Transverse colon (tissue), 4 donors: ENCODE results near the gene ZNF609. TPM values are rescaled to one million over a fixed set of nuclear protein-coding genes. Genes with fewer than 3 reads are reported as not detected.

Experiments used
- DNase-seq: peaks from one replicate; pipeline ENCODE4 v3.0.0-alpha.2; 2019
- H3K27ac ChIP-seq, 4 donors: fragments of 200-600 bp; sonication (generic); 2 replicates each; pipeline ENCODE4 v1.5.1; 2016 to 2018; ENCODE audit warnings: inconsistent platforms in 4 of 4
- H3K27me3 ChIP-seq: fragments of 200-600 bp; sonication (generic); 2 replicates; pipeline ENCODE4 v1.5.1; 2017; ENCODE audit warnings: inconsistent platforms
- H3K36me3 ChIP-seq, 4 donors: fragments of 200-600 bp; sonication (generic); 2 replicates each; pipeline ENCODE4 v1.5.1; 2017 to 2019; ENCODE audit warnings: inconsistent platforms in 4 of 4
- H3K4me1 ChIP-seq, 4 donors: fragments of 200-600 bp; sonication (generic); 2 replicates each; pipeline ENCODE4 v1.5.1; 2017 to 2020; ENCODE audit warnings: inconsistent platforms in 4 of 4
- H3K4me3 ChIP-seq, 4 donors: fragments of 200-600 bp; sonication (generic); 1 replicate in 1 of 4; 2 replicates in 3 of 4; pipeline versions ENCODE4 v1.5.1 to v1.6.1; 2017 to 2019; ENCODE audit warnings: inconsistent platforms in 4 of 4
- H3K9me3 ChIP-seq, 2 donors: fragments of 200-600 bp; sonication (generic); 2 replicates each; pipeline ENCODE4 v1.5.1; 2017 to 2019; ENCODE audit warnings: inconsistent platforms in 2 of 2
- EP300 ChIP-seq: sonication (generic); formaldehyde crosslinking; IDR thresholded peaks from one replicate; pipeline ENCODE4 v1.6.1; 2017; ENCODE audit warnings: antibody characterized with exemption, low read depth
- POLR2A ChIP-seq: fragments of 450-650 bp; IDR thresholded peaks from one replicate; pipeline ENCODE4 v1.6.1; 2016; ENCODE audit warnings: antibody characterized with exemption, mild to moderate bottlenecking, moderate library complexity
- POLR2AphosphoS5 ChIP-seq, 3 donors: sonication (generic); formaldehyde crosslinking; IDR thresholded peaks; one replicate each; pipeline ENCODE4 v1.6.1; 2016; ENCODE audit warnings: antibody characterized with exemption in 3 of 3
- WGBS, 2 donors: methylation state at CpG; one replicate each; pipeline ENCODE4 v1.1.5; 2018; ENCODE audit warnings: low coverage in 1 of 2; 5-methylcytosine and 5-hydroxymethylcytosine counted together
- in situ Hi-C, 4 donors: fragments of 200-750 bp; cut with MboI; loops; one replicate each; pipeline versions ENCODE4 v1.15.0 to v1.15.1; 2017; ENCODE audit warnings: low sequenced_read_pairs in 3 of 4, low pct_ligation_motif_present in 1 of 4, low pct_unique_long_range_greater_than_20kb in 1 of 4
- intact Hi-C: fragments of 100-400 bp; cut with DNase I; formaldehyde crosslinking; loops from one replicate; pipeline ENCODE4 v1.15.1; 2023; ENCODE audit warnings: low total_unique reads
- total RNA-seq, 4 donors: library from RNA; depleted of rRNA; stranded (reverse); fragments of >200 nt; gene quantifications; one replicate each; pipeline ENCODE4 v1.1.0, GENCODE V29; 2016
- TF ChIP-seq, protein P1 (sequence below), 5 experiments: fragments of 200-600 bp in 3 of 5; fragments of 450-650 bp in 2 of 5; sonication (generic) in 3 of 5; IDR thresholded peaks; 1 replicate in 2 of 5; 2 replicates in 3 of 5; pipeline ENCODE4 v1.5.1; 2016 to 2017; ENCODE audit warnings: antibody characterized with exemption in 5 of 5, inconsistent platforms in 3 of 5, mild to moderate bottlenecking in 2 of 5, moderate library complexity in 1 of 5

Gene ZNF609
- total RNA-seq, 4 donors from 2014 or later, result 16.1 to 34.8 (median 28.2) TPM

DNA sequence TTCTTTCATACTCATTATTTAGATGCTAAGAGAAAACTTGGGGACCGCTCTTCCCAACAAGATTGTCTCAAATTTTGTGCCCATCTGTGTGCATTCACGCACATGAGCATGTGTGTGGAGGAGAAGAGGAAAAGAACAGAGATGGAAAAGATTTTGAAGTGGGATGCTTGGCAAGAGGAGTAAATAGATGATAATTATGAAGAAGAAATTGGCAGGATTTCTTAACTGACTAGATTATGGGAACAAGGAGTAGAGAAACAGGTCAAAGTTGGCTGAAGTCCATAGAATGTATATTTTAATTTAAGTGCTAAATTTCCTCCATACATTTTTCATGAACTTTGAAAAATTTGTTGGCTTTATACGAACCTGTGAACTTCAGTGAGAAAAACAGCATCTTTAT, 100.1 kb downstream of the ZNF609 start:
- H3K4me1 ChIP-seq, result peaks cover 0 to 38% (median 14%) of the 10 kb centered on the region in 4 donors
- no peak overlapping the region for H3K27ac ChIP-seq
- no peaks in the 10 kb centered on the region for H3K9me3 ChIP-seq
- DNase-seq, result no peak
- in situ Hi-C loops (no loop called here), intact Hi-C loops (no loop called here)
- no peak overlapping the region for H3K4me3 ChIP-seq
- no peaks in the 10 kb centered on the region for H3K27me3 ChIP-seq
- TF ChIP-seq POLR2AphosphoS5 (IDR thresholded peaks at IDR 0.05) (no peak), POLR2A (no peak), EP300 (no peak)
- TF ChIP-seq, protein P1, sequence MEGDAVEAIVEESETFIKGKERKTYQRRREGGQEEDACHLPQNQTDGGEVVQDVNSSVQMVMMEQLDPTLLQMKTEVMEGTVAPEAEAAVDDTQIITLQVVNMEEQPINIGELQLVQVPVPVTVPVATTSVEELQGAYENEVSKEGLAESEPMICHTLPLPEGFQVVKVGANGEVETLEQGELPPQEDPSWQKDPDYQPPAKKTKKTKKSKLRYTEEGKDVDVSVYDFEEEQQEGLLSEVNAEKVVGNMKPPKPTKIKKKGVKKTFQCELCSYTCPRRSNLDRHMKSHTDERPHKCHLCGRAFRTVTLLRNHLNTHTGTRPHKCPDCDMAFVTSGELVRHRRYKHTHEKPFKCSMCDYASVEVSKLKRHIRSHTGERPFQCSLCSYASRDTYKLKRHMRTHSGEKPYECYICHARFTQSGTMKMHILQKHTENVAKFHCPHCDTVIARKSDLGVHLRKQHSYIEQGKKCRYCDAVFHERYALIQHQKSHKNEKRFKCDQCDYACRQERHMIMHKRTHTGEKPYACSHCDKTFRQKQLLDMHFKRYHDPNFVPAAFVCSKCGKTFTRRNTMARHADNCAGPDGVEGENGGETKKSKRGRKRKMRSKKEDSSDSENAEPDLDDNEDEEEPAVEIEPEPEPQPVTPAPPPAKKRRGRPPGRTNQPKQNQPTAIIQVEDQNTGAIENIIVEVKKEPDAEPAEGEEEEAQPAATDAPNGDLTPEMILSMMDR (IDR thresholded peaks at IDR 0.05), result no peak
- no peaks in the 10 kb centered on the region for H3K36me3 ChIP-seq
- 91 to 96% methylated on average over 3 of the region's 3 CpGs for WGBS, 2 donors

DNA sequence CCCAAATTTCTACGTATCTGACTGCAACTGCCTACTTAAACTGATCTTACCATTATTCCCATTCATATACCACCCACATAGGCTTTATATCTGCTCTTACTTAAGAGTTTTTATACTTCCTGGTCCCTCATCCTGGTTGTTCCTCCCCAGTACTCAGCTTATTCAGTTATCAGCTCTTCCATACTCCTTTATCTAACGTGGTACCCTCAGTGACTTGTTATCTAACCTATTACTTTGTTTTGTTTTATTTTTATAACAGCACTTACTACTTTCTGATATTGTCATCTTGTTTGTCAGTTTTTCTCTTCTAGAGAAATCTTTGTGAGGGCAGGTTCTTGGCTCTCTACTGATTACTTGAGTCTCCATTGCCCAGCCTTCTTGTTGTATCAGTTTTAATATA, 100.6 kb downstream of the ZNF609 start:
- no peak overlapping the region for H3K27ac ChIP-seq
- DNase-seq, result no peak
- 59 to 77% methylated on average over 2 of the region's 2 CpGs for WGBS, 2 donors
- in situ Hi-C loops (no loop called here), intact Hi-C loops (no loop called here)
- H3K4me1 ChIP-seq, result peaks cover 0 to 39% (median 15%) of the 10 kb centered on the region in 4 donors
- no peak overlapping the region for H3K4me3 ChIP-seq
- no peaks in the 10 kb centered on the region for H3K27me3 ChIP-seq
- TF ChIP-seq, protein P1 (IDR thresholded peaks at IDR 0.05), result no peak
- TF ChIP-seq POLR2A (no peak), POLR2AphosphoS5 (IDR thresholded peaks at IDR 0.05) (no peak), EP300 (no peak)
- no peaks in the 10 kb centered on the region for H3K36me3 ChIP-seq
- no peaks in the 10 kb centered on the region for H3K9me3 ChIP-seq

GRCh38 chr15:64562003-64562640, 101.7 kb downstream of the ZNF609 start:
- no peak overlapping the region for H3K4me3 ChIP-seq
- no peak for DNase-seq
- TF ChIP-seq, protein P1 (IDR thresholded peaks at IDR 0.05), result no peak
- peaks cover 0 to 51% (median 25%) of the 10 kb centered on the region in 4 donors for H3K4me1 ChIP-seq
- in situ Hi-C loops, result no loop called here
- H3K27me3 ChIP-seq, result no peaks in the 10 kb centered on the region
- no peaks in the 10 kb centered on the region for H3K36me3 ChIP-seq
- 67 to 68% methylated on average over 1 of the region's 1 CpG for WGBS, 2 donors
- intact Hi-C loops, result no loop called here
- no peak overlapping the region for H3K27ac ChIP-seq
- no peaks in the 10 kb centered on the region for H3K9me3 ChIP-seq

DNA sequence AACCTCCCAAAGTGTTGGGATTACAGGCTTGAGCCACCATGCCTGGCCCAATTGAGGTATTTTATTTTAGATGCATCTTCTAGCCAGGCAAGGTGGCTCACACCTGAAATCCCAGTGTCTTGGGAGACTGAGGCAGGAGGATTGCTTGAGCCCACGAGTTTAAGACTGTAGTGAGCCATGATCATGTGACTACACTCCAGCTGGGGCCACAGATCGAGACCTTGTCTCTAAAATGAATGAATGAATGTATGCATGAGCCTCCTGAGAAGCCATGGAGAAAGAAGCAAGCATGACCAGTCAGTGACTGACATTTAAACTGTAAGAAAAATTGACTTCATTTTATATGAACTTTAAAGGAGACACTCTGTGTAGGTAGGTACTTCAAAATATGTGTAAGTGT, 105.7 kb downstream of the ZNF609 start:
- no peaks in the 10 kb centered on the region for H3K36me3 ChIP-seq
- no peak for DNase-seq
- TF ChIP-seq, protein P1 (IDR thresholded peaks at IDR 0.05), result no peak
- TF ChIP-seq EP300 (no peak), POLR2A (no peak), POLR2AphosphoS5 (IDR thresholded peaks at IDR 0.05) (no peak)
- no peak overlapping the region for H3K27ac ChIP-seq
- H3K9me3 ChIP-seq, result no peaks in the 10 kb centered on the region
- peaks cover 7 to 46% (median 26%) of the 10 kb centered on the region in 4 donors for H3K4me1 ChIP-seq
- WGBS, 2 donors, result 59% methylated on average over 2 of the region's 2 CpGs; no CpG with 5 or more reads in 1 of the 2 donors
- in situ Hi-C loops (no loop called here), intact Hi-C loops (no loop called here)
- H3K4me3 ChIP-seq, result no peak overlapping the region
- no peaks in the 10 kb centered on the region for H3K27me3 ChIP-seq
